Measurements from ENCODE around the gene KIF18B.

The KIF18B gene

DNA sequence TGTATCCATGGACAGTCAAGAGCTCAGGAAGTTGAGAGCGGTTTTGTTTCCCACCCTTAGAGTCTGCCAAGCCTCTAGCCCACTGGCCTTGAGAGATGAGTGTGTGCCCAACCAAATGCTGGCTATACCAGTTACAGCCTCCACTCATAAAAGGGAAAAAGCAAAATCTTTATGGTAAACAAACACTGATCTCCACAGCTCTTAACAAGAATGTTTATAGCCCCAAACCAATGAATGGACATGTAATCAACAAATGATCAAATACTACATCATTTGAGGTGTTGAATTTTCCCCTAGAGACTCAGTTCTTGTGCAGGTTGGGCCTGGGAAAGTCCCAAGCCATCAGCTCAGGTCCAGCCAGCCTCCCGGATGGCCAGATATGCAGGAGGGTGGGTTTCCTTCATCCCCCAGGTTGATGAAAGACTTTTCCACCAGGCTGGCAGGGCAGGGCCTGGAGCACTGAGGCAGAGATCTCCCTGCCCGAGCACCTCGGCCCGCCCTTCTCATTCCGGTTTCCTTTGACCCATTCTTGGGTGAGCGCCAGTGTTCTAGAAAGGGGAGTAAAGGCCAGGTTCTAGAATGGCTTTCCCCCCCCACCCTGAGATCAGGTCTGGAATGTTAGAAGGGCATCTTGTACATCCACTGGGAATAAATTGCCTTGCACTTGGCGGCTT lies 44.4 kb downstream of the KIF18B start:
- no peak for DNase-seq

GRCh38 chr17:44902135-44902760 lies 45.3 kb downstream of the KIF18B start:
- DNase-seq: no peak

- DNase-seq: no peak
Measured at GRCh38 chr17:44901411-44901921, 46.1 kb downstream of the KIF18B start.

GRCh38 chr17:44900894-44901293 lies 46.7 kb downstream of the KIF18B start:
- peak; percentile 22 for DNase-seq

DNA sequence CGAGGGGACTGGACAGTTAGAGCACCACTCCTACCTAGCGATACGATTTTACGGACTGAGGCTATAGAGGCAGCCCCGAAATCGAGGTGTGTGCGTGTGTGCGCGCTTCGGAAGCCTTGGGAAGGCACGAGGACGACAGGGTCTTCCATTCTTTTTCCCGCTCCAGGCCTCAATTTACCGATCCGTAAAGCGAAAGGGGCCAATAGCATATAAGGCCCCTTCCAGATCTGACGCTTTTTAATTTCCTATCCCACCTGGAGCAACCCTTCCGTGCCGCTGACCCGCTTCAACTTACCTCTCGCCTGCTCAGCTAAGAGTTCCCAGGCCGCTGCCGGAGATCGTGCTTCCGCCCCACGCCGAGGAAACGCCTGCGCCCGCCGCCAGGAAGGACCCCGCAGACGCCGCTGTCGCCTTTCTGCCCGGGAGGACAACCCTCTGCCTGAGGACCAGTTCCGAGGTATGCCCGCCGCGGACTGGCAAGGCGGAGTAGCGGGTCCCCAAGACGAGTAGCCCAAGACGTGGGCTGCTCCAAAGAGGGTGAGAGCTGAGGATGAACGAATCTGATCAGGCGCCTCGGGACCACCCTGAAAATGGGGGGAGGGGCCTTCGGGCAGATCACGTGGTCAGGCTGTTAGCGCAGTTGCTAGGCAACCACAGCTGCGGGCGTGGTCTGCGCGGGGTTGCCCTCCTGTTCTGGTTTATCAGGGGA lies 48.3 kb downstream of the KIF18B start, which contains the start of gene EFTUD2:
TSS of gene EFTUD2 (minus strand) at position 372 of the 709 bp plus-strand sequence. CDS start 4,924 bp downstream, outside the sequence.
- DNase-seq: peak; percentile 50

- DNase-seq: no peak
Measured at GRCh38 chr17:44898768-44899073, 48.9 kb downstream of the KIF18B start.

DNA sequence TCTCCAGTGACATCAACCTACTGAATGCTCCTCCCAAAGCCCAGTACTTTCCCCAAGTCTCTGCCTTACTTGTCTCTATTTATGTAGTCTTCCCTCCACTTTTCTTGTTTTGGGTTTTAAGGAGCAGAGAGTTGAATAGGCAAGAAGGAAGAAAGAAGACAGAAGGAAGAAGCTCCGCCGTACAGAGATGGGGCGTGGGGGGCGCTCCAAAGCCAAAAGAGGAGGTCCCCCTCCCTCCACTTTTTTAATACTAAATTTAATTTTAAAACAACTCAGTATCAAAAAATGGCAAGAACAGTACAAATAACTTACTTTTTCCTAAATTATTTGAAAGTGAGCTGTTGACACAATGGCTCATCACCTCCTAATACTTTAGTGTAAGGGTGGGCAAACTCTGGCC lies 52.9 kb downstream of the KIF18B start:
- no peak for DNase-seq

DNA sequence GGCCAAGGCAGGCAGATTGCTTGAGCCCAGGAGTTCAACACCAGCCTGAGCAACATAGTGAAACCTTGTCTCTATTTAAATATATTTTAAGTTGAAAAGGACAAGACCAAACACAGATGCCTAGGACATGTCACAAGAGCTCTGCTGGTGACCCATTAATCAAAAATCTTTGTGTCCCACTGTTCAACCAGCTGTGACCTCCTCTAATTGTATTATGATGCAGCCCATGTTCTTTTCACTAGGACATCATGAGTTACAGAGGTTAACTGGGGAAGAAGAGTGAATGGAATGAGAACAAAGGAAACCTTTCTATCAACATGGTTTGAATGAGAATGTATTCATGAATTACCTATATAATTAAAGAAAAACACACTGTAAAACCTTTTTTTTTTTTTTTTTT lies 55.3 kb downstream of the KIF18B start:
- no peak for DNase-seq

GRCh38 chr17:44889003-44889402 lies 58.6 kb downstream of the KIF18B start:
- no peak for DNase-seq

DNA sequence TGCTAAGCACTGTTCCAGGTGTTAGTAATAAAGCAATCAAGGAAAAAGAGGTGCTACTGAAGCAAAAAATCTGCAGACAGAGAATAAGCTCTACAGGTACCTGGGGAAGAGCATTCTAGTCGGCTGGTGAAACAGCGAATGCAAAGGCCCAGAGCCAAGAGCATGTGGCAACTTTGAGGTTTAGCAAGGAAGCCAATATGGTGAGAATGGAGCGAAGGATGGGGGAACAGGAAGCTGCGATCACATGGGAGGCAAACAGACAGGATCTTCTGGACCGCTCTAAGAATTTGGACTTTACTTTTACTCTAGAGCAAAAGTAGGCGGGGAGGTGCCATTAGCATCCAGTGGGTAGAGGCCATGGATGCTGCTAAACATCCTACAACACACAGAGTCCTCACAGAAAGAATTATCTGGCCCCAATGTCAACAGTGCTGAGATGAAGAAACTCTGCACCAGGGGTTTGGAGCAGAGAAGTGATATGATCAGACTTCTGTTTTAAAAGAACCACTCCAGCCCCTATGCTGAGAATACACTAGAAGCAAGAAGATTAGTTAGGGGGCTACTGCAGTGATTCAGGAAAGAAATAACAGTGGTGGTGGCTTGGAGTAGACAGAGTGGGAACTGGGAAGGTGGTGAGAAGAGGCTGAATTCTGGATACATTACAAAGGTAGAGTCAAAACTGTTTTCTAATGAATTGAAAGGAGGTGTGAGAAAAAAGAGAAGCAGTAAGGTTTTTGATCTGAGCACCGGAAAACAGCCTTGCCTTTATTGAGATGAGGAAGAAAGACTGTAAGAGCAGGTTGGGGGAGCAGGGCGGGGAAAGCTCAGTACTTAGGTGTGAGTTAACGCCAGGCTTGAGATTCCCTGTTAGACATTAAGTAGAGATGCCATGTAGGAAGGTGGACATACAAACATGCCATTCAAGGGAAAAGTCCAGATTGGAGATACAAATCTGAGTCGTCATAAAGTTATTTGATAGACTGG lies 59.3 kb downstream of the KIF18B start:
- DNase-seq: no peak

- DNase-seq: no peak
Measured at GRCh38 chr17:44887016-44887415, 60.6 kb downstream of the KIF18B start.

GRCh38 chr17:44884941-44885340 lies 62.6 kb downstream of the KIF18B start:
- no peak for DNase-seq

DNA sequence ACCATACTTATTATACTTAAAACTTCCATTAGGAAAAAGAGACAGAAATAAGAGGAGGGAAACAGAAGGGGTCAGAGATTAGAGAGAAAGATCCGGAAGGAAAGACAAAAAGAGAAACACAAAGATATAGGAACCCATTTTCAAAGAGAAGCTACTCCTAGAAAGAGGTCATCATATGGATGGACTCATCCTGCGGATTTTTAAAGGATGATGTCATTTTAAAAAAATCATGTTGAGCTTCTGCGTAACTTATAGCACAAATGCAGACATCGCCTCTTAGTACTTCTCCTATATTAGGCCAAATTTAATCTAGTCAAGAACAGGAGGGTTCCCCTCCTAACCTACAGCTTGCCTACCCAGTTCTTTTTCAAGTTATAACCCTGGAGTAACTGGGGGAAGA lies 66.4 kb downstream of the KIF18B start:
- no peak for DNase-seq

DNA sequence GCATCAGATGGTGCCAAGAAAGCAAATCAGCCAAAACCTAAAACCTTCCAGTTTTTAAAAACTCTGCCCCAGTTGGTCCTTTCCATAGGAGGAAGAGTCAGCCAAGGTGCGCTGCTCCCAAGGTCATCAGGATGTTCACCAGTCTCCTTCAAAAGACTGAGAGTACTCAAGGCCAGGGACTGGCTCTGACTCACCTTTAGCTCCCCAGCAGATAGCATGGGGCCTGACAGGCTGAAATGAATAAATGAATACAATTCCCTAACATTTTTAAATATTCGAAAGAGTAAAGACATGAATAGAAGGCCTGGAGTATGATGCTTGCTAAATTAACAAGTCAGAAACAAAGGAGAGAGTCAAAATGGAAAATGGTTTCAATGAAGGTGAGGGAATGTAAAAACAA lies 67.5 kb downstream of the KIF18B start:
- DNase-seq: no peak

DNA sequence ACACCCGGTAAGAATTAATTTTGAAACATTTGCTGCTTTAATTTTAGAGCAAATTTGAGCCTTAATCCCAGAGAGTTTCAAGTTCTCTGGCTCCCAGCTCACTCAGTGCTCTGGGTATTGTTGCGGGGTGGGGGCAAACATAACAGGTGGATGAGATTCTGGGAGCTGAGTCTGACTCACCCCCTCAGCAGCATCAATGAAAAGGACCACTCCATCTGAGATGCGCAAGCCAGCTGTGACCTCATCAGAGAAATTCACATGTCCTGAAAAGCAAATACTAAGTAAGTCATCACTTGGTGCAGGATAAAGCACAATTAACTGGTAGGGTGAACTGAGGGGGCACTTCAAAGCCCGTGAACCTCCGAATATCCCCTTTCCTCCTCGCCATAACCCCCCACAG lies 68.2 kb downstream of the KIF18B start:
- DNase-seq: no peak

GRCh38 chr17:44878627-44879221 lies 68.8 kb downstream of the KIF18B start:
- no peak for DNase-seq

GRCh38 chr17:44877121-44877520 lies 70.5 kb downstream of the KIF18B start:
- DNase-seq: no peak

DNA sequence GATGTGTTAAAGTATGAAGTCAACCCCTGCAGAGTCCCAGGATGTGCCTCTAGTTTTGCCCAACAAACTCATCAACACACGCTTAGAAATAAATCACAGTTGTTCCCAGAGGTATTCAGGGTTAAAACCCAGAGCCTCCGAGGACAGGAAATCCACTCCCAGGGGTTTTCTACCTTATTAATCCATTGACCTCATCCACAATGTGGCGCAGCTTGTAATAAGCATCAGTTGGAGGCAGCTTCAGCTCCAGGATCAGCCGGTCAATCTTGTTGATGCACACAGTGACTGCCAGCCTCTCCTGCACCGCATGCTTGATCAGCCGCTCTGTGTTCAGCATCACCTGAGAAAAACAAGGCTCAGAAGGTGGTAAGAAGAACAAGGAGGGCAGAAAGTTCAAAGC lies 71.8 kb downstream of the KIF18B start:
- DNase-seq: no peak
